HG02571 (cell line): ENCODE results near the gene C19orf12.
A peak's percentile ranks its signal among the peaks of the same experiment; 100 is the strongest.
"Not testable (repeated sequence)": the region's sequence is repeated elsewhere in the genome, so short reads cannot be mapped to it uniquely, and the experiment has no call there.

ENCODE experiments used
- ATAC-seq: cut with Tn5 transposase; IDR thresholded peaks from one replicate; pipeline ENCODE4 v1.9.1; 2021; ENCODE audit warnings: mild to moderate bottlenecking, moderate library complexity; ENCODE audit not compliant: unreplicated experiment

C19orf12 gene

DNA sequence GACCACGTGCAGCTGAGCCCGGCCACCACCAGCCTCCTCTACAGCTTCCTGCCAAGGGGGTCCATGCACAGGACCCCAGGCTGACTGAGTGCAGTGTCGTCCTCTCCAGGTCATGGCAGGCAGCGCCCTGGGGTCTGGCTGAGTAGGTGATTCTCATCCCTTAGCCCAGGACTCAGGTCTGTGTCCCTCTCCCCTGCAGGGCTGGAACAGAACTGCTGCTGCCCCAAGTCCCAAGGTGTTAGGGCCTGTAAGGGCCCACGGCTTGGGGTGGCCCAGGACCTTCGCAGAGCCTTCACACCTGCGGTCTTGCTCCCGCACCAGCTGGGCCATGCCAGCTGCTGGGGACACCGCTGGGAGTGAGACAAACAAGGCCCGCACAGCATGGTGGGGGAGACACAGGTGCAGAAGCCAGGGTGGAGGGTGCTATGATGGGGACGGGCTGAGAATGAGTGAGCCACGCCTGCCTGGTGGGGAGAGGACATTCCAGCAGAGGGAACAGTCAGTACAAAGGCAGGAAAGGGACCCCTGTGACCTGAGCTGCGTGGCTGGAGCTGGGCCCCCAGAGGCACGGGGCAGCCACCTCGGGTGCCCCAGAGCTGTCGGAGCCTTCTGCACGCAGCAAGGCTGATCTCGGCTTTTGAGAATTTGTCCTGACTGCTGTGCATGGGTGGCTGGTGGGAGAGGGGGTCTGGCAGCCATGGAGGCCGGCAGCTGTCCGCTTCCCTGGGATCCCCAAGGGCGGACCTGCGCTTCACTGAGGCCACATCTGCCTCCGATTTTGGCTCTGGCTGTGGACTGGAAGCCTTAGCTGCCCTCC is 37.9 kb downstream of the C19orf12 start:
- ATAC-seq = no peak

DNA sequence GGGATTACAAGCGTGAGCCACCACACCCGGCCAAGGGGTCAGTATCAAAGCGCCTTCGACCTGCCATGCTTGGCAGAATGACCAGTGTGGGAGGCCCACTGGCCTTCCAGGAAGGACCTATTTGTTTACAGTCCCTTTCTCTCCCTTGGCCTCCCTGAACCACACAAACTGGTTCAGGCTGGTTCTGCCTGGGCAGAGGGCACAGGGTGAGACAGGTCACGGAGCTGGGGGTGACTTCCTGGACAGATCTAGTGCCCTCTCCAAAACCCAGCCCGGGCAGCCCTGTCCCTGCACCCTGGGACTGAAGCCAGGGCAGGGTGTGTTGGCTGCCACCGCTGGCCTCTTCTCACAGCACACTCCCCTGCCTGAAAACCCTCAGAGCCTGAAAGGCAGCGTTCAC is 38.5 kb downstream of the C19orf12 start:
- no peak for ATAC-seq

DNA sequence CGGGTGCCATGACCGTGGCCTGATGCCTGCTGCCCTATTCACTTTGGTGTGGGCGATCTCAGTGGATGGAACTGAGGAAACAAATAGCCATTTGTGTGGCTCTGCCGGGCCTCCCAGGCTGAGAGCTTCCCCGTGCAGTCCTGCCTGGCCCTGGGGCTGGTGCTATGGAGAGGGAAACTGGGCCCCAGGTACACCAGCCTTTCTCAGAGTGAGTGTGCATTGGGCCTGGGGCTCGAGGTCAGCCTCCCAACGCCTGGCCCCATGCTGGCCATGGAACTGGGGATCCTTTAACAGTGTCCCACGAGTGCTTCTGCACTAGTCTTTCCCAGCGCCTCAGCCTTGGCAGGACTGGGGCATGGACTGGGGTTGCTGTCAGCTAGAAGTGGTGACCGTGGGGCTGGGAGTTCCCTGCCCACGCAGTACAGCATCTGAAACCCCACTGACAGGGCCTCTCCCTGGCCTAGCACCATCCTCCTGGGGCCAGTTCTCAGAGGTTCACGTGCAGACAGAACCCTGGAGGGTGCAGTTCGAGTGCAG is 39.3 kb downstream of the C19orf12 start:
- ATAC-seq = no peak

DNA sequence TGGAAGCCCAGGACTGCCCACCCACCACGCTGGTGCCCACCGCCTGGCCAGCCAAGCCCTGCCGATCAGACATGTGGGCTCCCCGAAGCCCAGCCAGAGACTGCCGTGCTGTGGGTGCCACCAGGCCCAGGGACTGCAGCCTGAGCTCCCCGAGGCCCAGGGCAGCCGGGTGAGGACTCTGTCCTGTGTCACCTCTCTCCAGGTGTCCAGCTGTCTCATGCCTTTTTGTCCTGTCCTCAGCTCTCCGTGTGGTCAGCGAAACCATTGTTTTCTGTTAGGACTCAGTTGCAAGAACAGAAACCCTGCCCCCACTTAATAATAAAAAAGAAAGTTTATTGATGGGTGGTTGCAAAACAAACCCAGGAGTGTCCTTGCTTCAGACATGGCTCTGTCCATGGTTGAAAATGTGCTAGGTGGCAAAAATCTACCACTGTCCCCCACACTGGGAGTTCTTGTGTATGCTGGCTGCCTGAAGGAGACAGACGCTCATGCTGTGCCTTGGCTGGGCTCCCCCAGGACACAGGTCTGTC is 39.9 kb downstream of the C19orf12 start:
- no peak for ATAC-seq

DNA sequence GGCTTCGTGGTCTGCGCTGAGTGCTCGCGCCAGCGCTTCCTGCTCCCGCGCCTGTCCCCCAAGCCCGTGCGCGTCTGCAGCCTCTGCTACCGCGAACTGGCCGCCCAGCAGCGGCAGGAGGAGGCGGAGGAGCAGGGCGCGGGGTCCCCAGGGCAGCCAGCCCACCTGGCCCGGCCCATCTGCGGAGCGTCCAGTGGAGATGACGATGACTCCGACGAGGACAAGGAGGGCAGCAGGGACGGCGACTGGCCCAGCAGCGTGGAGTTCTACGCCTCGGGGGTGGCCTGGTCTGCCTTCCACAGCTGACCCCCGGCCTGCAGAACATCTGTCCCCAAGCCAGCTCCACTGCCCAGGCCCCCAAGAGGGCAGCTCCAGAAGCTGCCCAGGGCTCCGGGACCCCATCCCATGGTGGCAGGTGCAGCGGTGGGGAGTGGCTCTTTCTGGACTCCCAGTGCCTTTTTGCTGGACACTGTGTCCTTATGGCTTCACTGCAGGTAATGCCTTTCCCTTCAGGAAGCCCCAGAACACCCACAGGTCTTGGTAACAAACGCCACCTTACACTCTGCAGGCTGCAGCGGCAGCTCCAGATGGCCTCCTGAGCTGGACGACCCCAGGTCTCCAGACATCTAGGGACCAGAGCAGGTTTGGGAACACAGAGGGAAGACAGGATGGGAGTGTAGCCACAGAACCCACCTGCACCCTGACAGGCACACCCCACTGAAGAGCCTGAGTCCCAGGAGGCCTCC is 40.5 kb downstream of the C19orf12 start:
- ATAC-seq = no peak

DNA sequence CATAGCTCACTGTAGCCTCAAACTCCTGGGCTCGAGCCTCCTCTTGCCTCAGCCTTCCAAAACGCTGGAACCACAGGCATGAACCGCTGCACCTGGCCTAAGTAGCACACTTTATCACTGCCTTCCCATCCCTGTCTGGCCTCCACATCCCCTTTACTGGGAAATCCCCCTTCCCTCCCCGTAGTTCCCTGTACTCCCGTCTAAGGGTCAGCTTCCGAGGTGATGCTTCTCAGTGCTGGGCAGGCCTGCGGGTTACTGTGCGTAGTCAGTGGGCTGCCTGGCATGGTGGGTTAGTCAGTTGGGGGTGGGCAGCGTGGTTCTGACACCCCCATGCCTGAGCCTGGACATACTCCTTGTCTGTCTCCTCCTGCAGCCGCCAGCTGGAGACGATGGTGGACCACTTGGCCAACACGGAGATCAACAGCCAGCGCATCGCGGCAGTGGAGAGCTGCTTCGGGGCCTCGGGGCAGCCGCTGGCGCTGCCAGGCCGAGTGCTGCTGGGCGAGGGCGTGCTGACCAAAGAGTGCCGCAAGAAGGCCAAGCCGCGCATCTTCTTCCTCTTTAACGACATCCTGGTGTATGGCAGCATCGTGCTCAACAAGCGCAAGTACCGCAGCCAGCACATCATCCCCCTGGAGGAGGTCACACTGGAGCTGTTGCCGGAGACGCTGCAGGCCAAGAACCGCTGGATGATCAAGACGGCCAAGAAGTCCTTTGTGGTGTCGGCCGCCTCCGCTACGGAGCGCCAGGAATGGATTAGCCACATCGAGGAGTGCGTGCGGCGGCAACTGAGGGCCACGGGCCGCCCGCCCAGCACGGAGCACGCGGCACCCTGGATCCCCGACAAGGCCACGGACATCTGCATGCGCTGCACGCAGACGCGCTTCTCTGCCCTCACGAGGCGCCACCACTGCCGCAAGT is 41.4 kb downstream of the C19orf12 start:
- ATAC-seq = no peak

DNA sequence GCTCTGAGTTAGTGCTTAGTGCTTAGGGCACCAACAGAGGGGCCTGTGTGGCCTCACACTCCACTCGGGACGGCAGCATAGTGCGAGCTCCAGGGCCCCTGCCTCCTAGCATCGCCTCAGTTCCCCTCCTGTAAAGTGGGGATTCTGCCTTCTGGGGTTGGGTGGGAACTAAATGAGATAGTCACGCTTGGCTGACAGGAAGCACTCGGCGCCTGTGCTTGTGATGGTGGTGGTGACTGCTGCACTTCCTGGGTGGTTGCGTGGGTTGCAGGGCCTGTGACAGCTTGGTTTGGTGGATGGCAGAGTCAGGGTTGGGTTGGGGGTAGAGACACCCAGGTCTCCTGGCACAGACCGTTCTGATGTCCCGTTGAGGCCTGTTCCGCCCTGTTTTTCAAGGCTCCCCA is 42.1 kb downstream of the C19orf12 start:
- peak; percentile 34 for ATAC-seq

DNA sequence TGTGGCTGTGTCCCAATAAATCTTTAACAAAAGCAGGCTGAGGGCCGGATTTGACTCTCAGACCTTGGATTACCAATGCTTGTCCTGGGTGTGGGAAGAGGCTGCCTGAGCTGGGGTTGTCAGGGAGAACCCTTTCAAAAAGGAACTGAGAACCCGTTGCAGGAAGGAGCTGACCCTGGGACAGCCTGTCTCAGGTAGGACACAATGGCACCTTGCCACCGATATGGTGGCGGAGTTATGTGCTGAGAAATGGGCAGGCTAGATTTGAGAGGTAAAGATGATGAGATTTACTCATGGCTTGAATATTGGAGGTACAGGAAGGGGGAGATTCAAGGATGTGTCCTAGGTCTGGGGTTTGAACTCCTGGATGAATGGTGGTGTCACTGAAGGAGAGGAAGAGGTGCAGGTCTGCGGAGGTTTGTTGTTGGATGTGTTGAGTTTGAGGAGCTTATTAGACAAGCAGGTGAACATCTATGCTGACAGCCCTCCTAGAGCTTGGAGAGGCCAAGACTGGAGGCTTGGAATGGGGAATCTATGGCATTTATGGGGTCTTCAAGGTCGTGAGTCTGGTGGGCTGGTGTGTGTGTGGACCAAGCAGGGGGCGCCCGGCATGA is 42.6 kb downstream of the C19orf12 start:
- no peak for ATAC-seq

DNA sequence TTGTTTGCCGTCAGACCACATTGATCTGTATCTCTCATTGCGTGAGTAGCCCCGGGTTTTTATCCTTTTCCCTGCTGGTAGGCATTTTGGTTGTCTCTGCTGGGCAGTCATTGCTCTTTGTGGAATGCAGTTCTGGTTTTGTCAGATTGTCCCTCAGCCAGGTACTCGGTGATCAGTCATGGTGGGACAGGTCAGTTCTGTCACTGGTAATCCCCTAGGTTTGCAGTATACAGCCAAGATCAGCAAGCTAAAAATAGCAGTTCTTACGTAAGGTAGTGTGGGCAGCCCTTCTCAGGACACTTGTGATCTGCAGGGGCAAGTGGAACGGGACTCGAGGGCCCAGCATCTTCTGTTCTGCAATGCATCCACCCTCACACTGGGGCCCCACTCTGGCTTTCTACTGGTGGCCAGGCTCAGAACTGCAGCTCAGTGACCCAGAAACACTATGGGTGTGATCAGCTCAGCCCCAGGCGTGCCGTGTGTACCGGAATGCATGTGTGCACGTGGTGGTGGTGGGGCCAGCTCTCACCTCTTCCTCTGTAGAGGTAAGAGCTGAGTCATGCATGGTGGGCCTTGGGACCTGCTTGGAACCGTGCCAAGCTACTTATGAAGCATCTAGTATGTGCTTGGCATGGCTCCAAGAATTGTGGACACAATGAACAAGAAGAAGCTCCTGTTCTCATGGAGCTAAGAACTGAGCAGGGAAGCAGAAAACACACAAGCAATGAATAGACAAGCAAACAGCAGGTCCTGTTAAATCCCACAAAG is 43.5 kb downstream of the C19orf12 start:
- ATAC-seq = peak; percentile 58

DNA sequence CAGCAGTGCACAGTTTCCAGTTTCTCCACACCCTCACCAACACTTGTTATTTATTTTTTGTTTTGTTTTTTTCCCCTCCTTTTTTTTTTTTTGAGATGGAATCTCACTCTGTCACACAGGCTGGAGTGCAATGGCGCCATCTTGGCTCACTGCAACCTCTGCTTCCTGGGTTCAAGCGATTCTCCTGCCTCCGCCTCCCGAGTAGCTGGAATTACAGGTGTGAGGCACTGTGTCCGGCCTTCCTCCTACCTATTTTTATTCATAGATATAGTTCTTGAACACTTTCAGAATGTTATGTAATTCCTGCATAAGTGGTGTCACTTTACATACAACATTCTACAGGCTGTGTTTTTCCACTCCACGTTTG is 44.1 kb downstream of the C19orf12 start:
- ATAC-seq = not testable (repeated sequence)

DNA sequence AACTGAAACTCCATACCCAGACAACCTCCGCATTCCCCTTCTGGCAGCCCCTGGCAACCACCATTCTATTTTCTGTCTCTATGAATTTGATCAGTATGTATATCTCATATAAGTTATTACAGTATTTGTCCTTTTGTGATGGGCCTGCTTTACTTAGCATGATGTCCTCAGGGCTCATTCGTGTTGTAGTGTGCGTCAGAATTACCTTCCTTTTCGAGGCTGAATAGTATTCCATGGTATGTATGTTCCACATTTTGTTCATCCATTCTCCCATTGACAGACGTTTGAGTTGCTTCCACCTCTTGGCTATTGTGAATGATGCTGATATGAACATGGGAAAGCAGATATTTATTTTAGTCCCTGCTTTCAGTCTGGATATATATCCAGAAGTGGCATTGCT is 44.8 kb downstream of the C19orf12 start:
- no peak for ATAC-seq

DNA sequence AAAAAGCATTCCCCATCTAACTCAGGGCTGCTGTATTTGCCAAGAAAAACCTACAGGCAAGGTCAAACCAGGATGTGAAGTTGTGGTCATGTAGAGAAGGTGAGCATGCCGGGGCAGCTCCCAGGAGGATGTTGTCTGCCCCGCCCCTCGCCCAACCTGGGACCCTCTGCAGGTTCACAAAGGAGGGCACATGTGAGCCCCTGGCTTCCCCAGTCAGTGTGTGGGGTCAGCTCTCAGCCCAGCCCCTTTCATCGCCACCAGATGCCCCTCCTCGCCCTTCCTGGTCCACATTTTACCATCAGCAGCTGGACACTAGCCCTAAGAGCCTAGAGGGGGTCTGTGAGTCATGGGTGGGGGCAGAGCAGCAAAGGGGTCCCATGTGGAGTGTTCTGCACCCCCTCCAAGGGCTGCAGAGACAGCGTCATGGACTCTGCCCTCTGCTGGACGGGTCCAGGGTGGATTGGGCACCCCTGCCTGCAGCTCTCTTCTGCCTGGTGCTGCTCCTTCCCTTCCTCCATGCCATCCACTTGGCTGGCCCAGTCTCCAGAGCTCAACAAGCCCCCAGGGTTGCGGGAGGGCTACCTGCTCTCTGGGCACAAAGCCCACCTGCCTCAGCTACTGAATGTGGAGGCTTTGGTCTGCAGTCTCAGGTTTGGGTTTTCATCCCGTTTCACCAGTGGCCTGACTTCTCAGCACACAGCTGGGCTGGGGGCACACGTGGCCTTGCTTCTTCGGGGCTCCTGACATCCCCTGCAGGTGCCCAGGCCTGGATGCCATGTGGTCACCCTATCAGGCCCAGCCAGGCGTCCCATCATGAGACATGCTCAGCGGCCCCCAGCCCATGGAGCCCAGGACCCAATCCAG is 46.1 kb downstream of the C19orf12 start:
- ATAC-seq = no peak

DNA sequence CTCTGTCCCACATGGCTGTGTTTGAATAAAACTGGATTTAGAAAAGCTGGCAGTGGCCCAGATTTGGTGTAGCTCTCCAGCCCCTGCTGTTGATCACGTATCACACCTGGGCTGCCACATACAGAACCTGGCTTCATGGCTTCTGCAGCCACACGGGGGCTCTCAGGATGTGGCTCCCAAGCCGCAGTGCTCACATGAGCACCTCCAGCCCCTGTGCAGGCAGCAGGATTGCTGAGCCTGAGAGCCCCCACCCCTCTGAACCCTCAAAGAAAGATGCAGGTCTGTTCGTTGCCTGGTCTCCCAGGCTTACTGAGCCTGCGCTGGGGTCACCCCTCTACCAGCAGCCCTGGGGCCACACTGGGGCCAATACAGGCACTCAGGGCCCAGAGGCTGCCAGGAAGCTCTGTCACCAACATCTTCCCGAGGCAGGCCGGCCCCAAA is 47.1 kb downstream of the C19orf12 start:
- no peak for ATAC-seq

DNA sequence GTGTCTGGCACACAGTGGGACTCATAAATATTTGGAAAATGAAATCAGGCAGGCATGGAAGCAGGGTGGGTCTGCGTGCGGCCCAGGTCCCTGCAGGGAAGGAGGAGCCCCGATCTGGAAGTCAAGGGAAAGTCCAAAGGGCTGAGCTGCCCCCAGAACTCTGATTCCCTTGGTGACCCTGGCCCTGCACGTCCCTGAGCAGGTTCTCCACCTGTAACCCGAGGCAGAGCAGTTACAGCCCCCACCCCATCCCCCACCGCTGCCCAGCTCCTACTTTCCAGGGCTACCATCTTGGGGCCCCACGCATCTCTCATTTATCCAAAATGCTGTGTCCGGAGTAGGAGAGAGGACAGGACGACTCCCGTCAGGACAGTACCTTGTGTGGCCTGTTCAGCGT is 47.7 kb downstream of the C19orf12 start:
- no peak for ATAC-seq

DNA sequence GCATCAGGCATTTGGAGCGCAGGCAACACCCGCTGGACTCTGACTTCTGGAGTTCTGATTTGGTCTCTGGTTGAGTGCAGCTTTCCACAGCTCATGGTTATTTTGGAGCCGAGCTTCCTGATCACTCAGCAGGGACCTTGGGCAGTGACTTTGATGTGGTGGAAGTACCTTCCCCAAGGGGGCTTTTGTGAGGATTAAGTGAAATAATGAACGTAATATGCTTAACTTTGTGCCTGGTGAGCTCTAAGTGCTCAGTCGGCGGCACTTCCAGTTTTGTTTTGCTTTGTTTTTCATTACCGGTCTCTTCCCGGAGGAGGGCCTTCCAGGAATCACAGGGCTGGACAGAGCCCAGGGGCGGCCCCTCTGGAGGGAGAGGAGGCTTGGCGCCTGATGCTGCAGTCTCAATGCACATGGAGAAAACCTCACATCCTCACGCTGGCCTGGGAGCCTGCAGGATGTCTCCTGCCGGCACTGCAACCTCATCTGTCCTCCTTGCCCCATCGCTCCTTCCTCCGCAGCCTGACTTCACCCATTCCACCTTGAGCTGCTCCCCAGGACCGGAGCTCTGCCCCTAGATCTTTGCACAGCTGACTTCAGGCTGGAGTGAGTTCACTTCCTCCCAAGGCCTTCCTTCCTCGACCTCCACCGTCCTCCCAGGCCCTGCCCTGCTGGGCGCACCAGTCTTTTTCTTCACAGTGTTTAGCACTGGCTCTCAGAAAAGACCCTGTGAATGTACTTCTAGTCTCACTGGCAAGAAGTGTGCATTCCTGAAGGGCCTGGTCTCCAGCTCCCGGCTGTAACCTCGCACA is 48.3 kb downstream of the C19orf12 start:
- no peak for ATAC-seq

DNA sequence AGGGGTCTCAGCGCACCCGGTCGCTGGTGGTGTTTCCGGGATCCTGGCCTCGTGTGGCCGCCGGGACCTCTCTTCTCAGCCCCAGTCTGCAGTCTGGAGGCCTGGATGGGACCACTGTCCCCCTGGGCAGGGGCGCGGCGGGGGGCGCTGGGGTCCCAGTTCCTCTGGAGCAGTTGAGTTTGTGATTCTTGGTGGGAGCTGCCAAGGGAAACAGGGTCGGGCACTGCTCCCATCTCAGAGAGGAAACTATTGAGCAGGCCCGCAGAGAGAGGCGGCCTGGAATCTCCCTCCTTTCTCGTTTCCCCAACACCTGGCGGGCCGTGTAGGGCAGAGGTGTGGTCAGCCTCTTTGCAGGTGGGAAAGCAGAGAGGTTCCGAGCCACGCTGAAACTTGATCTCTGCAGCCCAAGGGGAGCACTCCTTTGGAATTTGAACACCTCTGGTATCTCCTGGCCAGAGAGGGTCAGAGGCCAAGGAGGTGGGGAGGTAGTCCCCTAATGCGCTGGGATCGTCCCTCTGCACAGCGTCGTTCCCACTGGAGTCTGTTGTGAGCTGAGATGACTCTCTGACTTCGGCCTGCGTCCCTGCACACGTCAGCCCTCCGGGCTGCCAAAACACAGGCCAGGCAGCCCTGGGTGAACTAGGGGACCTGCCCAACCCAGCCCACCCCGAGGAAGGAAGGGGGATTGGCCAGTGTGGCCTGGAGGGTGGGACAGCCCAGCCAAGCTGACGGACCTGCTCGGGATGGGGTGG is 49.1 kb downstream of the C19orf12 start:
- no peak for ATAC-seq

DNA sequence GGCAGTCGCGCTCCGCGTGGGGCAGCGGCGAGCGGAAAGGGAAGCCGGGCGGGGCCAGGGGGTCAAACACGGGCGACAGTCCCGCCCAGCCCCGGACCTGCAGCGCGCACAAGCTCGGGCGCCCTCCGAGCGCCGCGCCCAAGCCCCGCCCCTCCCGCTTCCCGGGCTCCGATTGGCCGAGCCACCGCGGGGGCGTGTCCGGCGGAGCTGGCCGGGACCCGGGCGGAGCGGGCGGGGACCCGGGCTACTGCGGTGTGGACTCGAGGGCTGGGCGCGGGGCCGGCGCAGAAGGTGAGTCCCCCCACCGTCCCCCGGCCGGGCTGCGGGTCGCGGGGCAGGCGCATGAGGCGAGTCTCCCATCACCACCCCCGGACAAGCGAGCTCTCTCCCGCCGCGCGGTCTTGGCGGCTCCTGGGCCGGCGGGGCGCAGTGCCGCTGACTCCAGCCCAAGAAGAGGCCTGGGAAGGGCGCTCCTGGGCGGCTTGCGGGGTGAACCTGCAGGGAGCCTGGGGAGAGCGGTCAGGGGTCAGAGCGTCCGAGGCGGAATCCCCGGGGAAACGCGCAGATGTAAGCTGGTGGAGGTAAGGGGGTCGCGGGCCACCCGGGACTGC is 49.7 kb downstream of the C19orf12 start, which contains the start of gene PLEKHF1:
PLEKHF1 (plus strand) TSS at position 247 of the 611 bp plus-strand sequence. CDS start 8,379 bp downstream, outside the sequence.
- peak; percentile 90 for ATAC-seq
